HG03066 (cell line): ENCODE measurements around the gene ITGA6.

Experiments
- ATAC-seq: cut with Tn5 transposase; IDR thresholded peaks from one replicate; pipeline ENCODE4 v1.9.1; 2021; ENCODE audit warnings: low read depth; ENCODE audit not compliant: unreplicated experiment

Gene ITGA6

DNA sequence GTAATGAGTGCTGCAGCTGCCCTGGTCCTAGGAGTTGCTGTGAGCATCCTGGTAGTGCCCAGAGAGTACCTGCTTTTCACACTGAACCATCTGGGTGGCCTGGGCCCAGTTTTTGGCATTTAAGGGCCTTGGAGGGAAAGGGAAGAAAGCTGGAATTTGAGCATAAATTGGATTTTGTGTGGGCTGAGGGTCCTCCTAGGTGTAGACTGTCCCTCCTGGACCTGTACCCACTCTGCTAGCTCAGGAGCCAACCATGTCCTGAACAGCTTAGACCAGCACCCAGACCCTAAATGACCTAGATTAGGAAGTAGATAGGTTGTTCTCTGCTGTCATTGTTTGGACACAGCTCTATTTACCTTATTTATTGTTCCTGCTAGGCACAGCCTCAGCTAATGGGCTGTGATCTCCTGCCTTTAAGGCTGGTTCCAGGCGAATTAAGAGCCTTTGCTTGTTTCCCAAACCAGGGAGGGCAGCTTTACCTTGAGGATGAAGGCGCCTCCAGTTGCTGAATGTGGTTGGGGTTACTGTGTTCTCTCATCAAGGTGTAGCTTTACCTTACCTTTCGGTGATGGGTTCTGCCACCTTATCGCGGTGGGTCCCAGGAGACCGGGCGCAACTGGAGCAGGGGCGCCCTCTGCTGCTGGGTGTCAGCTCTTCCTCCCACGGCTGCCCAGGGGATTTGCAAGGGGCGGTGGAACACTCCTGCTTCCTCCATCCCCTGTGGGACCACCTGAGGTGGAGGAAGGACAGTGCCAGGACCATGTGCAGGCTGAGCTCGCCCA, 34.4 kb downstream of the ITGA6 start:
- ATAC-seq: no peak

GRCh38 chr2:172462373-172462848, 35.0 kb downstream of the ITGA6 start:
- ATAC-seq: no peak

DNA sequence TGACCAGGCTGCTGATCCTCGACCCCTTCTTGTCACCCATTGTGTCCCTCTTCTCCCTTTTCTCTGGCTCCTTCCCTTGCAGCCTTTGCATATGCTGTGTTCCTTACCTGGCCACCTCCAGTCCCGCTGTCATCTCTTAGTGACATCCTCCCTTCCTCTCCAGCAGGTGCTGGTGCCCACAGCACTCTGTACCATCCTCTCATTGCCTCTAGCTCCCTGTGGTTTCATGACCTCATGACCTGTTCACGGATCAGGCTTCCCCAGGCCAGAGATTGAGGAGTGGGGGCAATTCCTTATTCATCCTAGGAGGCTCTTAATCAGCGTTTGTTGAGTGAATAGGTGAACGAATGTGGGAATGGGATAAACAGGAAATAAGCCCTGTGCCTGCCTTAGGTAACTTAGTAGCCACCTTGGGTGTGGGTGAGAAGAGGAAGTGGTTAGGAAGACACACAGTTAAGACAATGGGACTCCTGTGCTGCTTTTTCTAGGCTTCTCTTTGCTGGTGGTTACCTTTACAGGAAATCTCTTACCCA, 35.5 kb downstream of the ITGA6 start:
- no peak for ATAC-seq

GRCh38 chr2:172464400-172465129, 37.2 kb downstream of the ITGA6 start:
- ATAC-seq: no peak

- ATAC-seq: no peak
These were observed 38.3 kb downstream of the ITGA6 start for GRCh38 chr2:172465417-172466334.

DNA sequence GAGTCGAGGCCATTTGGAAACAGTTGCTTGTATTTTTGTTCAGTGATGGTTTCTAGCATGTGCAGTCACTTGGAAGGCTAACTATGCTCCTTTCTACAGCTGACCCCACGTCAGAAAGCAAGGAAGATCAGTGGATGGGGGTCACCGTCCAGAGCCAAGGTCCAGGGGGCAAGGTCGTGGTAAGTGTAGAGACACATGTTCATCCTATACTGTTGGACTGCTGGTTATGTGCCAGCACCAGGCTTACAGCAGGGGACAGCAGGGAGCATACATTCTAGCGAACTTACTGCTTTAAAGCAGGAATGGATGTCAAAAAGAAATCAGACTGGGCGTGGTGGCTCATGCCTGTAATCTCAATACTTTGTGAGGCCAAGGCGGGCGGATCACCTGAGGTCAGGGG, 40.0 kb downstream of the ITGA6 start:
- ATAC-seq: no peak

DNA sequence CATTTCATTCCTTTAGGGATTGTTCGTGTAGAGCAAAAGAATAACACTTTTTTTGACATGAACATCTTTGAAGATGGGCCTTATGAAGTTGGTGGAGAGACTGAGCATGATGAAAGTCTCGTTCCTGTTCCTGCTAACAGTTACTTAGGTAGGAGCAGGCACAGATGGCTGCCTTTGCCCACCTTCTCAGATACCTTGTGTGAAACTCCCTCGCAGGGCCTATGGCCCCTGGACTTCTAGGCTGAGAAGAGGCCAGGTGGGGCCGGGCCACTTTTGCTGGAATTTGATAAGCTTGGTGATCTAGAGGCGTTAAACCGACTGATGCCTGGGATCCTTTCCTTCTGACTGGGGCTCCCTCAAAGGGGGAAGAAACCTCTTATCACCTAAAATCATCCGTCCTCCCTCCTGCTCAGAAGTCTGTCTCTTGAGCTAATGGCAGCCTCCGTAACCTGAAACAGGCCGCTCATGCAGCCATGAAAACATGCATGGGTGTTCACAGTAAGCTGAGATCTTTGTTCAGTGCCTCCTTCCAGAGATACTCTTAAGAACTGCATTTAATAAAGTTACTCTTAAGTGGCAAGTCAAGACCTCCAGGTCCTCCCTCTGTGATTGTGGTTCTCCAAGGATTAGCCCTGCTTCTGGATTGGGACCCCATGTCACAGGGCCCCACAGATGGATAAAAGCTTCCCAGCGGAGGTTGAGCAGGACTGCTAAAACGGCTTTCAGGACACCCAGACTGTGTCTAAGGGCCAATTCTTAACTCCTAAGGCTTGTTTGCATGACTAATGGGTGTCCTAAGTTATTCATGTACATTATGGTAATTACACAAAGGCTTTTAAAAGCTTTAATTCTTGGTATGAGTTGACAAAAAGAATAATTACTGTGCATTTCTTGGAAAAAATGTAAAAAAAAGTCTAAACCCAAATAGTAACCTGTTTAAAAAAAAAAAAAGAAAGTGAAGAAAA, 43.9 kb downstream of the ITGA6 start:
- ATAC-seq: no peak

DNA sequence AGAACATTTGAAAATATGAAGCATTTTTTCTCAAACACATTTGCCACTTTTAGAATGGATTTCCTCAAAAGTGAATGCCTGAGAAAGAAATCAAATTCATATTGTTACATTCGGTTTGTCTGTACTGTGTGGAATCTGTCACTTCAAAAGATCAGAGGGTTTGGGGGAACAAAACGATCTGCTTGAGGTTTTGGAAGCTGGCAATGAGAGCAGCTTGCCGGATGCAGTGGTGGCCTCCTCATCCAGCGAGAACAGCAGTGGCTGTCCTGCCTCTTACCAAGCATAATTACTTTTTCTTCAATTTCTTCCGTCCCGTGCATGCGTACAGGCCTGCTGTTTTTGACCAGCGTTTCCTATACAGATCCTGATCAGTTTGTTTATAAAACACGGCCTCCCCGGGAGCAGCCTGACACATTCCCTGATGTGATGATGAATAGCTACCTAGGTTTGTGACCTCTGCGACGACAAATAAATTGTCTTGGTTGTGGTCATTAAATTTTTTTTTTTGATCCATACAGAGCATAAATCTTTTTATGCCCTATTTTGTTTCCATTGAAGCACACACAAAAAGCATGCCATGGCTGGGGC, 45.2 kb downstream of the ITGA6 start:
- no peak for ATAC-seq

- ATAC-seq: no peak
These were observed 45.8 kb downstream of the ITGA6 start for GRCh38 chr2:172473167-172473566.

- ATAC-seq: no peak
These were observed 51.0 kb downstream of the ITGA6 start for GRCh38 chr2:172478353-172478752.

DNA sequence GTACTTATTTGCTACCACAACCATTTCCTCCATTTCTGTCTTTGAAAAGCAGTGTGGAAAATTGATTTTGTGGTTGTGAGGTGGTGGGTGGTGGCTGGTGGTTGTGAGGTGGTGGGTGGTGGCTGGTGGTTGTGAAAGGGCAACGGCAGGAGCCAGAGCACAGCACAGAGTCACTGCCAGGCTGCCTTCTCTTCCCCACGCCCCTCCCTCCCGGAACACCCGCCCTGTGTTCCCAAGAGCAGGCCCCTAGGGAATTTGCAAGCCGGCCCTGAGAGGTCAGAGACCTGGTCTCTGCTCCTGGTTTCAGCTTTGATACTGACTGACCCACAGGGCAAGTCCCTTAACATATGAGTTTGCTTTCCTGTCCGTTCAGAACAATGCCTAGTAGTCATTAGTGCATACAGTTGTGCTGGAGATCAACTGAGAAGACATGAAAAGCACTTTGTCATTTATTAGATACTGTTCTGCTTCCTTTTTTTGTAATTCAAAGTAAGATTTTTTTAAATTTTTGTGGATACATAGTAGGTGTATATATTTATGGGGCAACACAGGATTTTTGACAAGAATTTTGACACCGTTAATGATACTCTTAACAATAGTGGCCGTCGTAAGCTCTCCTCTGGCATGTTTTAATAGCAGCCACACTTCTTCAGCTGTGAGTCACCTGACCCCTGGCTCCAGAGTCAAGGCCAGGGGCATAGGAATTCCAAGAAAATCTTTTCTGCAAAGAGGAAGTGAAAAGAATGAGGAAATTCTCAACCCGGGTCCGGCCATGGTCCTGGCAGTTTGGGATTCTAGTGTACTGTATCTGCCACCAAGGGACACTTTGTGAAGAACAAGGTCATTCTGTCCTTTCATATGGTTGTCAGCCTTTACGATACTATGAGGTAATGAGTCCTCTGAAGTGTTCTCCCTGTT, 53.2 kb downstream of the ITGA6 start:
- ATAC-seq: no peak

- no peak for ATAC-seq
These were observed 54.3 kb downstream of the ITGA6 start for GRCh38 chr2:172481507-172482262.

- ATAC-seq: no peak
These were observed 56.9 kb downstream of the ITGA6 start for GRCh38 chr2:172484253-172484652.

GRCh38 chr2:172484706-172485105, 57.3 kb downstream of the ITGA6 start:
- ATAC-seq: no peak

DNA sequence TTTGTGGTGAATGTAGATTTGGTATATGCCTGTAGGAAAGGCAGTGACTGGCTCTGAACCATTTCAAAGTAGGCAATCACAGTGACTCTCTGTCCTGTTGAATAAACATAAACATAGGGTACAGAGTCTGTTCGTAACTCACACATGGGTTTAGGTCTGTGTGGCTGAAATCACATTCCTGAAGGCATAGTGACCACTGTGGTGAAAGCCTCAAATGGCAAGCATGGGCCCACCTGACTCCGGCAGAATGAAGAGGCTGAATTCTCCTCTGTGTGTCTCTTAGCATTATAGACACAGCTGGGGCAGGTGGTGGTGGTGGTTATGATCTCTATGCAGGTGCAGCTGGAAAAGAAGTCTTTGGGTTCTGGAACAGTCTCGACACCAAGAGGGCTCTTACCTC, 61.2 kb downstream of the ITGA6 start:
- ATAC-seq: no peak

GRCh38 chr2:172489681-172490080, 62.3 kb downstream of the ITGA6 start:
- ATAC-seq: no peak

- ATAC-seq: no peak
These were observed 68.8 kb downstream of the ITGA6 start for GRCh38 chr2:172496160-172496608.
